ENCODE results near the gene PPP1R7.

PPP1R7 gene

GRCh38 chr2:241148891-241149674 is 1.2 kb upstream of the PPP1R7 start, which contains the start of gene PASK:
Gene PASK, minus strand, starts transcription at chr2:241149472. Its CDS starts 6,440 bp downstream, at chr2:241143032.
- Histone ChIP-seq H3K9ac (ENCODE audit: low read length) (peak within 1 kb of the TSS; percentile 81), H3K9me3 (ENCODE audit: control insufficient read depth, low read length) (no peaks in the 10 kb centered on the region), H3K4me3 (ENCODE audit: low read length) (peak within 1 kb of the TSS; percentile 87), H3K4me1 (ENCODE audit: control insufficient read depth, insufficient read depth, low read length) (peaks cover 8% of the 10 kb centered on the region), H3K27me3 (ENCODE audit: control insufficient read depth, insufficient read depth, low read length) (no peaks in the 10 kb centered on the region), H3K36me3 (ENCODE audit: control insufficient read depth, insufficient read depth, low read length) (no peaks in the 10 kb centered on the region)

GRCh38 chr2:241149675-241149924 is 667 bp upstream of the PPP1R7 start:
- Histone ChIP-seq H3K9me3 (ENCODE audit: control insufficient read depth, low read length) (no peaks in the 10 kb centered on the region), H3K4me1 (ENCODE audit: control insufficient read depth, insufficient read depth, low read length) (peaks cover 8% of the 10 kb centered on the region), H3K9ac (ENCODE audit: low read length) (peak overlapping the region; percentile 54), H3K4me3 (ENCODE audit: low read length) (peak overlapping the region; percentile 87), H3K36me3 (ENCODE audit: control insufficient read depth, insufficient read depth, low read length) (no peaks in the 10 kb centered on the region), H3K27me3 (ENCODE audit: control insufficient read depth, insufficient read depth, low read length) (no peaks in the 10 kb centered on the region)

DNA sequence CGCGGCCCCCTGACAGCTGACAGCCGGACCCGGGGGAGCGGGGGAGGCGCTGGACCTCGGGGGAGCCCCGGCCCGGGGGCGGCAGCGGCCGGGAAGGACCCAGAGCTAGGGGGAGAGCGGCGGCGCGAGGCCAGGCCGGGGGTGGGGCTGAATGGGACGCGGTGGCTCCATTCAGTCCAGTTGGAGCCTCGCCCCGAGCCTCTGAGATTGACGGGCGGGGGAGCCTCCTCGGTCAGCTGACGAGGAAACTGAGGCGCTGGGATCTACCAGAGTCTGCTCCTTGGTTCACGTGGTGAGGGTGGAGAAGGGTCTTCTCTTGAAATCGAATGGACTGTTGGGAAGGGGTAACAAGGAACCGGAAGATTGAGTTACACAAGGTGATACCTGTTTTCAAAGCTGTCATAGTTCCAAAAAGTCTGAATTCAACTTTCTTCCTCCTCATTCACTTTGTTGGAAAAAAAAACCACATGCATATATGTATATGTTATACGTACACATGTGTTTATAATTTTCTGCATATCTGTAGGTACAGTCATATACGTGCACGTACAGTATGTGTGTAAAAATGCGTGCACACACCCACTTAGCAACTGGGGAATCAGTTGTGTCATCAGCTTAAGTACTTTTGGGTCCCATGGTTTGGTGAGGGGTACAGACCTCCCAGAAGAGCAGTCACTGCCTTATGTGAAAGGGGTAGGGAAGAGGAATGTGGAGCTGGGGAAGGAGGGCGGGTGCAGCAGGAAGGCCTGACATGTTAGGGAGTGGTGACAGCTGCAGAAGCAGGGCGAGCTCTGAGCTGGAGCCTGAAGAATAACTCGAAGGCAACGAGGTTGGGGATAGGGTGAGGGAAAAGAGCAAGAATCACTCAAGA is 628 bp downstream of the PPP1R7 start:
- Histone ChIP-seq H3K4me1 (ENCODE audit: control insufficient read depth, insufficient read depth, low read length) (peaks cover 8% of the 10 kb centered on the region), H3K36me3 (ENCODE audit: control insufficient read depth, insufficient read depth, low read length) (no peaks in the 10 kb centered on the region), H3K9ac (ENCODE audit: low read length) (peak overlapping the region; percentile 81), H3K4me3 (ENCODE audit: low read length) (peak overlapping the region; percentile 14), H3K9me3 (ENCODE audit: control insufficient read depth, low read length) (no peaks in the 10 kb centered on the region), H3K27me3 (ENCODE audit: control insufficient read depth, insufficient read depth, low read length) (no peaks in the 10 kb centered on the region)

GRCh38 chr2:241151934-241152660 is 1.8 kb downstream of the PPP1R7 start:
- no peaks in the 10 kb centered on the region for H3K9me3 ChIP-seq (ENCODE audit: control insufficient read depth, low read length)
- H3K9ac ChIP-seq (ENCODE audit: low read length), result no peak overlapping the region

GRCh38 chr2:241153616-241154015 is 3.3 kb downstream of the PPP1R7 start:
- no peaks in the 10 kb centered on the region for H3K27me3 ChIP-seq (ENCODE audit: control insufficient read depth, insufficient read depth, low read length)
- H3K4me3 ChIP-seq (ENCODE audit: low read length), result no peak overlapping the region
- no peaks in the 10 kb centered on the region for H3K9me3 ChIP-seq (ENCODE audit: control insufficient read depth, low read length)
- H3K36me3 ChIP-seq (ENCODE audit: control insufficient read depth, insufficient read depth, low read length), result no peaks in the 10 kb centered on the region
- peaks cover 8% of the 10 kb centered on the region for H3K4me1 ChIP-seq (ENCODE audit: control insufficient read depth, insufficient read depth, low read length)
- no peak overlapping the region for H3K9ac ChIP-seq (ENCODE audit: low read length)

More at GRCh38 chr2:241151934-241152660, 1.8 kb downstream of the PPP1R7 start:
- Histone ChIP-seq H3K4me3 (ENCODE audit: low read length) (no peak overlapping the region), H3K4me1 (ENCODE audit: control insufficient read depth, insufficient read depth, low read length) (peaks cover 8% of the 10 kb centered on the region), H3K36me3 (ENCODE audit: control insufficient read depth, insufficient read depth, low read length) (no peaks in the 10 kb centered on the region), H3K27me3 (ENCODE audit: control insufficient read depth, insufficient read depth, low read length) (no peaks in the 10 kb centered on the region)

- H3K9me3 ChIP-seq (ENCODE audit: control insufficient read depth, low read length), result no peaks in the 10 kb centered on the region
- H3K4me1 ChIP-seq (ENCODE audit: control insufficient read depth, insufficient read depth, low read length), result peaks cover 8% of the 10 kb centered on the region
- no peaks in the 10 kb centered on the region for H3K36me3 ChIP-seq (ENCODE audit: control insufficient read depth, insufficient read depth, low read length)
- H3K4me3 ChIP-seq (ENCODE audit: low read length), result no peak overlapping the region
- no peaks in the 10 kb centered on the region for H3K27me3 ChIP-seq (ENCODE audit: control insufficient read depth, insufficient read depth, low read length)
- H3K9ac ChIP-seq (ENCODE audit: low read length), result no peak overlapping the region
Observed at GRCh38 chr2:241154915-241155314, 4.6 kb downstream of the PPP1R7 start.

DNA sequence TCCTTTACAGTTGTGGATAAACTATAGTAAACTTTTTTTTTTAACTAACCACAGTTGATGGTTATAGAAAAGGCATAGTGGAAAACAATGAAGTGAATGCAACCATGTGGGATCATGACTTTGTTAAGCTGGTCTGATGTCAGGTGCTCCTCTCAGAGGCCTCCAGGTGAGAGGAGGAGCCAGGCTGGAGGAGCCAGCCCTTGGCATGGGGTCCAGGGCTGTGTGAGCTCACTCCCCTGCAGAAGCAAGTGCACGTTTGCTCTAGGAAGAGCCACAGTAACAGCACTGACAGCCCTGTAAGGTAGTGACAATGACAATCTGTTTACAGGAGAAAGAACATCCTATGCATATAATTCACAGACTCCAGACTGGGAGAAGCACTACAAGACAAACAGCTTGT is 5.7 kb downstream of the PPP1R7 start:
- Histone ChIP-seq H3K4me1 (ENCODE audit: control insufficient read depth, insufficient read depth, low read length) (peaks cover 6% of the 10 kb centered on the region), H3K9ac (ENCODE audit: low read length) (no peak overlapping the region), H3K4me3 (ENCODE audit: low read length) (no peak overlapping the region), H3K27me3 (ENCODE audit: control insufficient read depth, insufficient read depth, low read length) (no peaks in the 10 kb centered on the region), H3K36me3 (ENCODE audit: control insufficient read depth, insufficient read depth, low read length) (no peaks in the 10 kb centered on the region), H3K9me3 (ENCODE audit: control insufficient read depth, low read length) (no peaks in the 10 kb centered on the region)

GRCh38 chr2:241156971-241157441 is 6.7 kb downstream of the PPP1R7 start:
- Histone ChIP-seq H3K36me3 (ENCODE audit: control insufficient read depth, insufficient read depth, low read length) (no peaks in the 10 kb centered on the region), H3K9me3 (ENCODE audit: control insufficient read depth, low read length) (no peaks in the 10 kb centered on the region), H3K9ac (ENCODE audit: low read length) (no peak overlapping the region), H3K4me1 (ENCODE audit: control insufficient read depth, insufficient read depth, low read length) (no peaks in the 10 kb centered on the region), H3K27me3 (ENCODE audit: control insufficient read depth, insufficient read depth, low read length) (no peaks in the 10 kb centered on the region), H3K4me3 (ENCODE audit: low read length) (no peak overlapping the region)

GRCh38 chr2:241157841-241158545 is 7.7 kb downstream of the PPP1R7 start:
- Histone ChIP-seq H3K9ac (ENCODE audit: low read length) (no peak overlapping the region), H3K4me3 (ENCODE audit: low read length) (no peak overlapping the region), H3K4me1 (ENCODE audit: control insufficient read depth, insufficient read depth, low read length) (no peaks in the 10 kb centered on the region), H3K27me3 (ENCODE audit: control insufficient read depth, insufficient read depth, low read length) (no peaks in the 10 kb centered on the region), H3K9me3 (ENCODE audit: control insufficient read depth, low read length) (no peaks in the 10 kb centered on the region), H3K36me3 (ENCODE audit: control insufficient read depth, insufficient read depth, low read length) (no peaks in the 10 kb centered on the region)

GRCh38 chr2:241158546-241158900 is 8.3 kb downstream of the PPP1R7 start:
- H3K36me3 ChIP-seq (ENCODE audit: control insufficient read depth, insufficient read depth, low read length), result no peaks in the 10 kb centered on the region
- H3K27me3 ChIP-seq (ENCODE audit: control insufficient read depth, insufficient read depth, low read length), result no peaks in the 10 kb centered on the region
- H3K4me1 ChIP-seq (ENCODE audit: control insufficient read depth, insufficient read depth, low read length), result no peaks in the 10 kb centered on the region
- H3K4me3 ChIP-seq (ENCODE audit: low read length), result no peak overlapping the region
- H3K9ac ChIP-seq (ENCODE audit: low read length), result no peak overlapping the region
- no peaks in the 10 kb centered on the region for H3K9me3 ChIP-seq (ENCODE audit: control insufficient read depth, low read length)

DNA sequence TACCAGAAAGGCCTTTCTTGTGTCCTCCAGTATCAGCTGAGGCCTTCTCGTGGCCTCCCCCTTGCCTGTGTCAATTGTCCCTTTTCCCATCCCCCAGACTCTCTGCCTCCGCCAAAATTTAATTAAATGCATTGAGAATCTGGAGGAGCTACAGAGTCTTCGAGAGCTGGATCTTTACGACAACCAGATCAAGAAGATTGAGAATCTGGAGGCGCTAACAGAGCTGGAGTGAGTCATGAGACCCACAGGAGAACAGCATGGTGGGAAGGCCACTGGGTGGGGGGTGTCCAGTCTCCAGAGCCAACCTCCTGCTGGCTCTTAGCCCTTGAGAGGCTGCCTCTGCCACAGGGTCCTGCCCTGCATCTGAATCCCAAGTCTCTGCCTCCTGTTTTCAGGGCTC is 8.8 kb downstream of the PPP1R7 start:
- Histone ChIP-seq H3K4me1 (ENCODE audit: control insufficient read depth, insufficient read depth, low read length) (no peaks in the 10 kb centered on the region), H3K27me3 (ENCODE audit: control insufficient read depth, insufficient read depth, low read length) (no peaks in the 10 kb centered on the region), H3K9me3 (ENCODE audit: control insufficient read depth, low read length) (no peaks in the 10 kb centered on the region), H3K4me3 (ENCODE audit: low read length) (no peak overlapping the region), H3K36me3 (ENCODE audit: control insufficient read depth, insufficient read depth, low read length) (no peaks in the 10 kb centered on the region), H3K9ac (ENCODE audit: low read length) (no peak overlapping the region)

Data from mucosa of stomach (tissue), 1 donor.